NCI-H526 treated with DMSO at 0.1 percent for 48 hours (cell line): ENCODE results near the gene FBXO10.
"Not testable (repeated sequence)": the region's sequence is repeated elsewhere in the genome, so short reads cannot be mapped to it uniquely, and the experiment has no call there.

Experiments used
- DNase-seq: peaks from one replicate; lab custom pipeline; 2025; lab: John Stamatoyannopoulos, UW

FBXO10 gene

GRCh38 chr9:37550781-37551180 is 25.4 kb downstream of the FBXO10 start:
- no peak for DNase-seq

GRCh38 chr9:37549527-37549926 is 26.7 kb downstream of the FBXO10 start:
- no peak for DNase-seq

GRCh38 chr9:37547328-37547878 is 28.8 kb downstream of the FBXO10 start:
- no peak for DNase-seq

GRCh38 chr9:37543468-37543867 is 32.7 kb downstream of the FBXO10 start:
- DNase-seq: no peak

GRCh38 chr9:37542895-37543294 is 33.3 kb downstream of the FBXO10 start:
- no peak for DNase-seq

GRCh38 chr9:37542488-37542887 is 33.7 kb downstream of the FBXO10 start:
- no peak for DNase-seq

- DNase-seq: no peak
Observed at GRCh38 chr9:37541465-37541864, 34.7 kb downstream of the FBXO10 start.

- no peak for DNase-seq
Observed at GRCh38 chr9:37540634-37541033, 35.5 kb downstream of the FBXO10 start.

GRCh38 chr9:37539634-37540033 is 36.5 kb downstream of the FBXO10 start:
- DNase-seq: no peak

- DNase-seq: no peak
Observed at GRCh38 chr9:37538099-37538498, 38.1 kb downstream of the FBXO10 start.

GRCh38 chr9:37534901-37535300 is 41.3 kb downstream of the FBXO10 start:
- no peak for DNase-seq

GRCh38 chr9:37534412-37534811 is 41.8 kb downstream of the FBXO10 start:
- no peak for DNase-seq

- no peak for DNase-seq
Observed at GRCh38 chr9:37531699-37532098, 44.5 kb downstream of the FBXO10 start.

- DNase-seq: no peak
Observed at GRCh38 chr9:37528652-37529471, 47.3 kb downstream of the FBXO10 start.

- DNase-seq: no peak
Observed at GRCh38 chr9:37523916-37524315, 52.3 kb downstream of the FBXO10 start.

GRCh38 chr9:37522971-37523370 is 53.2 kb downstream of the FBXO10 start:
- no peak for DNase-seq

GRCh38 chr9:37521111-37521510 is 55.1 kb downstream of the FBXO10 start:
- DNase-seq: no peak

- DNase-seq: no peak
Observed at GRCh38 chr9:37520641-37521040, 55.5 kb downstream of the FBXO10 start.

- DNase-seq: no peak
Observed at GRCh38 chr9:37517923-37518322, 58.3 kb downstream of the FBXO10 start.

GRCh38 chr9:37515620-37516258 is 60.4 kb downstream of the FBXO10 start:
- no peak for DNase-seq

- DNase-seq: no peak
Observed at GRCh38 chr9:37514999-37515398, 61.2 kb downstream of the FBXO10 start.

- not testable (repeated sequence) for DNase-seq
Observed at GRCh38 chr9:37514415-37514814, 61.8 kb downstream of the FBXO10 start.

GRCh38 chr9:37512437-37512836 is 63.7 kb downstream of the FBXO10 start:
- no peak for DNase-seq
